ENCODE data around the gene GPR37L1.

Gene GPR37L1

GRCh38 chr1:202124142-202124541 lies 1.4 kb downstream of the GPR37L1 start:
- peaks cover 8% of the 10 kb centered on the region for H3K4me1 ChIP-seq (ENCODE audit: control insufficient read depth, insufficient read depth, low read length)
- H3K4me3 ChIP-seq (ENCODE audit: insufficient read depth, low read depth, low read length), result no peak overlapping the region
- 78 to 85% methylated on average over 7 of the region's 7 CpGs for WGBS, 2 experiments
- H3K9me3 ChIP-seq (ENCODE audit: control insufficient read depth, low read length), result no peaks in the 10 kb centered on the region
- H3K27me3 ChIP-seq (ENCODE audit: control insufficient read depth, insufficient read depth, low read length, poor library complexity, severe bottlenecking), result no peaks in the 10 kb centered on the region
- no peak overlapping the region for H3K27ac ChIP-seq (ENCODE audit: insufficient read depth, low read depth, low read length, poor library complexity, severe bottlenecking)
- H3K36me3 ChIP-seq (ENCODE audit: control insufficient read depth, insufficient read depth, low read length), result no peaks in the 10 kb centered on the region

- WGBS, 2 experiments, result 94 to 95% methylated on average over 8 of the region's 8 CpGs
- Histone ChIP-seq H3K4me3 (ENCODE audit: insufficient read depth, low read depth, low read length) (no peak overlapping the region), H3K4me1 (ENCODE audit: control insufficient read depth, insufficient read depth, low read length) (peaks cover 16% of the 10 kb centered on the region), H3K27me3 (ENCODE audit: control insufficient read depth, insufficient read depth, low read length, poor library complexity, severe bottlenecking) (no peaks in the 10 kb centered on the region), H3K36me3 (ENCODE audit: control insufficient read depth, insufficient read depth, low read length) (no peaks in the 10 kb centered on the region), H3K27ac (ENCODE audit: insufficient read depth, low read depth, low read length, poor library complexity, severe bottlenecking) (no peak overlapping the region), H3K9me3 (ENCODE audit: control insufficient read depth, low read length) (no peaks in the 10 kb centered on the region)
These were observed 2.9 kb downstream of the GPR37L1 start for GRCh38 chr1:202125611-202126010.

GRCh38 chr1:202126426-202126825 lies 3.7 kb downstream of the GPR37L1 start:
- Histone ChIP-seq H3K36me3 (ENCODE audit: control insufficient read depth, insufficient read depth, low read length) (no peaks in the 10 kb centered on the region), H3K27me3 (ENCODE audit: control insufficient read depth, insufficient read depth, low read length, poor library complexity, severe bottlenecking) (no peaks in the 10 kb centered on the region), H3K4me1 (ENCODE audit: control insufficient read depth, insufficient read depth, low read length) (peaks cover 19% of the 10 kb centered on the region), H3K9me3 (ENCODE audit: control insufficient read depth, low read length) (no peaks in the 10 kb centered on the region), H3K27ac (ENCODE audit: insufficient read depth, low read depth, low read length, poor library complexity, severe bottlenecking) (no peak overlapping the region), H3K4me3 (ENCODE audit: insufficient read depth, low read depth, low read length) (no peak overlapping the region)
- WGBS, 2 experiments, result 60 to 66% methylated on average over 9 of the region's 9 CpGs

- Histone ChIP-seq H3K4me3 (ENCODE audit: insufficient read depth, low read depth, low read length) (no peak overlapping the region), H3K9me3 (ENCODE audit: control insufficient read depth, low read length) (no peaks in the 10 kb centered on the region), H3K4me1 (ENCODE audit: control insufficient read depth, insufficient read depth, low read length) (peaks cover 19% of the 10 kb centered on the region), H3K27ac (ENCODE audit: insufficient read depth, low read depth, low read length, poor library complexity, severe bottlenecking) (no peak overlapping the region), H3K36me3 (ENCODE audit: control insufficient read depth, insufficient read depth, low read length) (no peaks in the 10 kb centered on the region), H3K27me3 (ENCODE audit: control insufficient read depth, insufficient read depth, low read length, poor library complexity, severe bottlenecking) (no peaks in the 10 kb centered on the region)
- 92 to 94% methylated on average over 6 of the region's 6 CpGs for WGBS, 2 experiments
These were observed 4.3 kb downstream of the GPR37L1 start for GRCh38 chr1:202127061-202127460.

- Histone ChIP-seq H3K27me3 (ENCODE audit: control insufficient read depth, insufficient read depth, low read length, poor library complexity, severe bottlenecking) (no peaks in the 10 kb centered on the region), H3K4me1 (ENCODE audit: control insufficient read depth, insufficient read depth, low read length) (peaks cover 11% of the 10 kb centered on the region), H3K36me3 (ENCODE audit: control insufficient read depth, insufficient read depth, low read length) (no peaks in the 10 kb centered on the region), H3K4me3 (ENCODE audit: insufficient read depth, low read depth, low read length) (no peak overlapping the region), H3K9me3 (ENCODE audit: control insufficient read depth, low read length) (no peaks in the 10 kb centered on the region), H3K27ac (ENCODE audit: insufficient read depth, low read depth, low read length, poor library complexity, severe bottlenecking) (no peak overlapping the region)
- WGBS, 2 experiments, result 95 to 96% methylated on average over 25 to 26 of the region's 26 CpGs
These were observed 5.3 kb downstream of the GPR37L1 start for GRCh38 chr1:202127836-202128622.

- Histone ChIP-seq H3K9me3 (ENCODE audit: control insufficient read depth, low read length) (no peaks in the 10 kb centered on the region), H3K27ac (ENCODE audit: insufficient read depth, low read depth, low read length, poor library complexity, severe bottlenecking) (peak overlapping the region; percentile 62), H3K4me1 (ENCODE audit: control insufficient read depth, insufficient read depth, low read length) (peaks cover 11% of the 10 kb centered on the region), H3K4me3 (ENCODE audit: insufficient read depth, low read depth, low read length) (no peak overlapping the region), H3K27me3 (ENCODE audit: control insufficient read depth, insufficient read depth, low read length, poor library complexity, severe bottlenecking) (no peaks in the 10 kb centered on the region), H3K36me3 (ENCODE audit: control insufficient read depth, insufficient read depth, low read length) (peaks cover 7% of the 10 kb centered on the region)
- WGBS, 2 experiments, result 90 to 91% methylated on average over 8 of the region's 8 CpGs
These were observed 7.0 kb downstream of the GPR37L1 start for GRCh38 chr1:202129453-202130296.

GRCh38 chr1:202130297-202130721 lies 7.6 kb downstream of the GPR37L1 start:
- peak overlapping the region; percentile 62 for H3K27ac ChIP-seq (ENCODE audit: insufficient read depth, low read depth, low read length, poor library complexity, severe bottlenecking)
- WGBS, 2 experiments, result 70 to 79% methylated on average over 11 of the region's 11 CpGs
- peaks cover 11% of the 10 kb centered on the region for H3K4me1 ChIP-seq (ENCODE audit: control insufficient read depth, insufficient read depth, low read length)
- H3K4me3 ChIP-seq (ENCODE audit: insufficient read depth, low read depth, low read length), result no peak overlapping the region
- no peaks in the 10 kb centered on the region for H3K27me3 ChIP-seq (ENCODE audit: control insufficient read depth, insufficient read depth, low read length, poor library complexity, severe bottlenecking)
- peaks cover 10% of the 10 kb centered on the region for H3K36me3 ChIP-seq (ENCODE audit: control insufficient read depth, insufficient read depth, low read length)
- no peaks in the 10 kb centered on the region for H3K9me3 ChIP-seq (ENCODE audit: control insufficient read depth, low read length)

- Histone ChIP-seq H3K27ac (ENCODE audit: insufficient read depth, low read depth, low read length, poor library complexity, severe bottlenecking) (peak overlapping the region; percentile 18), H3K4me3 (ENCODE audit: insufficient read depth, low read depth, low read length) (no peak overlapping the region), H3K36me3 (ENCODE audit: control insufficient read depth, insufficient read depth, low read length) (peaks cover 10% of the 10 kb centered on the region), H3K4me1 (ENCODE audit: control insufficient read depth, insufficient read depth, low read length) (peaks cover 11% of the 10 kb centered on the region), H3K9me3 (ENCODE audit: control insufficient read depth, low read length) (no peaks in the 10 kb centered on the region), H3K27me3 (ENCODE audit: control insufficient read depth, insufficient read depth, low read length, poor library complexity, severe bottlenecking) (no peaks in the 10 kb centered on the region)
- WGBS, 2 experiments, result 81 to 82% methylated on average over 9 of the region's 9 CpGs
These were observed 8.3 kb downstream of the GPR37L1 start for GRCh38 chr1:202130816-202131522.

- no peak overlapping the region for H3K4me3 ChIP-seq (ENCODE audit: insufficient read depth, low read depth, low read length)
These were observed 9.5 kb downstream of the GPR37L1 start for GRCh38 chr1:202131956-202132821.

More at GRCh38 chr1:202131956-202132821, 9.5 kb downstream of the GPR37L1 start:
- peaks cover 10% of the 10 kb centered on the region for H3K36me3 ChIP-seq (ENCODE audit: control insufficient read depth, insufficient read depth, low read length)
- H3K4me1 ChIP-seq (ENCODE audit: control insufficient read depth, insufficient read depth, low read length), result peaks cover 11% of the 10 kb centered on the region
- no peaks in the 10 kb centered on the region for H3K27me3 ChIP-seq (ENCODE audit: control insufficient read depth, insufficient read depth, low read length, poor library complexity, severe bottlenecking)
- no peak overlapping the region for H3K27ac ChIP-seq (ENCODE audit: insufficient read depth, low read depth, low read length, poor library complexity, severe bottlenecking)
- H3K9me3 ChIP-seq (ENCODE audit: control insufficient read depth, low read length), result no peaks in the 10 kb centered on the region
- 88 to 89% methylated on average over 12 of the region's 12 CpGs for WGBS, 2 experiments

Measured in ectodermal cell (in vitro differentiated cells).